GM12865 (cell line): ENCODE measurements around the gene CCDC149.
"Not testable (repeated sequence)": the region's sequence is repeated elsewhere in the genome, so short reads cannot be mapped to it uniquely, and the experiment has no call there.

Source experiments
- DNase-seq: peaks from one replicate; pipeline ENCODE4 v3.0.0; 2010; ENCODE audit warnings: low read depth
- H3K4me3 ChIP-seq: 2 replicates; pipeline ENCODE4 v1.5.1; 2011; ENCODE audit warnings: mild to moderate bottlenecking, low read depth, low read length, control low read depth
- TF ChIP-seq, protein P1 (sequence below): IDR thresholded peaks from 2 replicates; pipeline ENCODE4 v1.5.1; 2011; ENCODE audit warnings: low read length, control low read depth, low read depth, inconsistent platforms; ENCODE audit not compliant: insufficient read depth; ENCODE audit errors: missing control alignments

Gene CCDC149

DNA sequence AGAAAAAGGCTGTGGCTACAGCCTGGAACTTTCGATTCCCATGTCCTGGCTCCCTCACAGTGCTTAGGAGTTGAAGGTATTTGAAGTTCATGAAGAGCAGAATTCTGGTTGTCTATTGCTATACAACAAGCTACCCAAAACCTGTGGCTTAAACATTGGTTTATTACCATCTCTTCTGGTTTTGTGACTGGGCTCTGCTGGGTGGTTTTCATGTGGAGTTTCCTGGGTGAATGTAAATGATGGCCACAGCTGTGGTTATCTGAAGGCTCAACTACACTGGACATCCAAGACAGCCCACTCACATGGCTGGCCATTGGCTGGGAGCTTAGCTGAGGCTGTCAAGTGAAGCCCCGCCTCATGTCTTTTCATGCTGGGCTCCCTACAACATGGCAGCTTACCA, 7.2 kb upstream of the CCDC149 start:
- no peak for DNase-seq
- TF ChIP-seq, protein P1, sequence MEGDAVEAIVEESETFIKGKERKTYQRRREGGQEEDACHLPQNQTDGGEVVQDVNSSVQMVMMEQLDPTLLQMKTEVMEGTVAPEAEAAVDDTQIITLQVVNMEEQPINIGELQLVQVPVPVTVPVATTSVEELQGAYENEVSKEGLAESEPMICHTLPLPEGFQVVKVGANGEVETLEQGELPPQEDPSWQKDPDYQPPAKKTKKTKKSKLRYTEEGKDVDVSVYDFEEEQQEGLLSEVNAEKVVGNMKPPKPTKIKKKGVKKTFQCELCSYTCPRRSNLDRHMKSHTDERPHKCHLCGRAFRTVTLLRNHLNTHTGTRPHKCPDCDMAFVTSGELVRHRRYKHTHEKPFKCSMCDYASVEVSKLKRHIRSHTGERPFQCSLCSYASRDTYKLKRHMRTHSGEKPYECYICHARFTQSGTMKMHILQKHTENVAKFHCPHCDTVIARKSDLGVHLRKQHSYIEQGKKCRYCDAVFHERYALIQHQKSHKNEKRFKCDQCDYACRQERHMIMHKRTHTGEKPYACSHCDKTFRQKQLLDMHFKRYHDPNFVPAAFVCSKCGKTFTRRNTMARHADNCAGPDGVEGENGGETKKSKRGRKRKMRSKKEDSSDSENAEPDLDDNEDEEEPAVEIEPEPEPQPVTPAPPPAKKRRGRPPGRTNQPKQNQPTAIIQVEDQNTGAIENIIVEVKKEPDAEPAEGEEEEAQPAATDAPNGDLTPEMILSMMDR = no peak
- H3K4me3 ChIP-seq = no peak overlapping the region

DNA sequence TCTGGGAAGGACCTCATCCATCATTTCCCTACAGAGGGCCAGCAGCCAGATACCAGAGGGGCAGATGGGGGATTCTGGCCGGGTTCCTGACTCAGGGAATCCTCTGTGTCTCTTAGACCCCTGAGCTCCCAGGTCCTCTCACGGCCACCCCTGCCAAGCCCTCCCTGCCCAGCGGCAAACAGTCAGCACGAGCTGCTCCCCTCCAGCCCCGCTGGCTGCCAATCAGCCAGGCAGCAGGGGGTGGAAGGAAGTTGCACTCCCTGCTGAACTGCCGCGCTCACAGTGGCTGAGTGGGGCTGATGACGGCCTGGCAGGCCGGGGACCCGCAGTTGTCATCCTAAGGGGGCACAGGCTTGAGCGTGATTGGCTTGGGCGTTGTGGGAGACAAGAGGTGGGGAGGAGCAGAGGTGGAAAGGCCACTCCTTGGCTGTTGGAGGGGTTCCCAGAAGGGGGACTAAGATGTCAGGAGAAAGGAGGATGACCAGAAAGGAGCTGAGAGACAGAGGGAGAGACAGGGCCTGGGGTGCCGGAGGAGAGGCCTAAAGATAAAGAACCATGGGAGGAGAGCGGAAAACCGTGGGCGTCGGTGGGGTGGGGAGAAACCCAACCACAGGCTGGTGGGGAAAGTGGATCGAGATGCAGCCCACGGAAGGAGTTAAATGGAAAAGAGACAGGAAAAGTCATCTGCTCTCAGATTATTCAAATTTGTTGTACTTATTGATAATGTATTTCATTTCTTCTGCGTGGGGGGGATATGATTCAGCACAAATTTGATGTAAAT, 4.4 kb upstream of the CCDC149 start:
- no peak for DNase-seq
- H3K4me3 ChIP-seq = no peak overlapping the region
- TF ChIP-seq, protein P1 = no peak

DNA sequence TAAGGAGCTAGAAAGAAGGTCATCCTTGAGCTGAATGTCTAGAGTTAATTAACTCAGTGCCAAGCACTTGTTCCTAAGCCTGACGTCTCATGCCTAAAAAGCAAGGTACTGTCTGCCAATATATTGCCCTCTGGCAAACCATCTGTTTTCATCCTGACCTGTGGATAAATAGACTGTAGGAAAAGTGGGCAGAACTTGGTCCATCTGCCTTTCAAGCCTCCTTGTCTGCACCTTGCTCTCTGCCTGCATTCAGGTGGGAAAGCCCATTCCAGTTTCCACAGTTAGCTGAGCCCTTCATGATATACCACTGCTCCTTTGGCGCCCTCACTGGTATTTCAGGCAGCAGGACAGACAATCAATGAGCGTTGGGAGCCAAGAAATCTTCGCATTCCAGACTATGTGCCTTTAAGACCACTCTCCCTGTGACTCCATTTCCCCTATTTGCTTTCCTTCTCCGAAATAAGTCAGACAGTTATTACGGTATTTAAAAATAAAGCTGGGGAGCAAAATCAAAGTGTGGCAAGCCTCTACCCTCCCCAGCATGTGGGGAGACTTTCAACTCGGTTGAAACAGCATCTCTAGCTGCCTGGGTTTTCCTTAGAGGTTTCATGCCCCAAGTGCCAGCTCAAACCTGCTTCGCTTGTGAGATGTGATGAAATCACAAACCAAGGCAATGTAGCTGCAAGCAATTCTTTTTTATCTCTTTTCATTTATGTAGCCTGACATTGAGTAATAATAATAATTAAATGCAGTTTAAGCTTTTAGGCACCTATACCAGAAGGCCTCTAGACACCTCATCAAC, 2.5 kb upstream of the CCDC149 start:
- no peak for DNase-seq
- no peak overlapping the region for H3K4me3 ChIP-seq
- TF ChIP-seq, protein P1 = no peak

DNA sequence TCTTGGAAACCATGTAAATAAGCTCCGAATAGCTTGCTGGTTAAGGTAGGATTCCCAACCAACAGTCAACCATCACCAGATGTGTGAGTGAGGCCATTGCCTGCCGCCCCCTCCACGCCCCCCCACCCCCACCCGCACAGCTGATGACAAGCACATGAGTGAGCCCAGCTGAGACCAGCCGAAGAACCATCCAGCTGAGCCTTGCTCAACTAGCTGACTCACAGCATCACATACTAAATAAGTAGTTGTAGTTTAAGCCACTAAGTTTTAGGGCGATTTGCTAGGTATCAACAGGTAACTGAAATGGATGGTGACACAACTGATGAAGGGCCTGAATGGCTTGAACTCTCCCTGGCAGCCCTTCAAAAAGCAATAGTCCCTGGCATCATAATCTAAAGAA, 1.6 kb upstream of the CCDC149 start:
- TF ChIP-seq, protein P1 = no peak
- no peak overlapping the region for H3K4me3 ChIP-seq
- no peak for DNase-seq

DNA sequence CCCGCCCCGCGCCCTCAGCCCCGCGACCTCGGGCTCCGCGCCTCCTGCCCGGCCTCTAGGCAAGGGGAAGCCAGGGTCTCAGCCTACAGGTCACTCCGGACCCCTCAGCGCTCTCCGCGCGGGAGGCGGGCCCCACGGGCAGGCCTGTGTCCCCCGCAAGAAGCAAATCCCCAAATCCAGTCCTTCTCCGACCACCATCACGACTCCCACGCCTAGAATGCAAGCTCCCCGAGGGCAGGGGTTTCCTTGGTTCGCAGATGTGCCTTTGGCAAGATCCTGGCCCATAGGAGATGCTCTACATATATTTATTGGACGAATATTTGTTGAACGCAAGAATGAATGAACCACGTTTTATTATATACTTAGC, 260 bp upstream of the CCDC149 start:
- TF ChIP-seq, protein P1 = no peak
- DNase-seq = no peak
- H3K4me3 ChIP-seq = no peak overlapping the region

DNA sequence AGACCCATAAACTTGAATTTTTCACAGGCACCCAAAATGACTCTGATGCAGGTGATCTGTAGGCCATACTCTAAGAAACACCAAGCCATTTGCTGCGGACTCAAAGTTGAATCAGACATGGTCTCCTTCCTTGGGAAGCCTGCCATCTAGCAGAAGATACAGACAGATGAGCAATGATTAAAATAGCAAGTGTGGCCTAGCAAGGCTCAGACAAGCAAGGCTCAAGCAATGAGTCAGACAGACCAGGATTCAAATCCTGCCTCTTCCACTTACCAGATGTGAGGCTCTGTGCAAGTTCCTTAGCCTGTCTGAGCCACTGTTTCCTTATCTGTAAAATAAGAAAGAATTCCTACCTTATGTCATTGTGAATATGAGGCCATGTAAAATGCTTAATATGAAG, 2.3 kb downstream of the CCDC149 start:
- H3K4me3 ChIP-seq = no peak overlapping the region
- no peak for DNase-seq
- TF ChIP-seq, protein P1 = no peak

DNA sequence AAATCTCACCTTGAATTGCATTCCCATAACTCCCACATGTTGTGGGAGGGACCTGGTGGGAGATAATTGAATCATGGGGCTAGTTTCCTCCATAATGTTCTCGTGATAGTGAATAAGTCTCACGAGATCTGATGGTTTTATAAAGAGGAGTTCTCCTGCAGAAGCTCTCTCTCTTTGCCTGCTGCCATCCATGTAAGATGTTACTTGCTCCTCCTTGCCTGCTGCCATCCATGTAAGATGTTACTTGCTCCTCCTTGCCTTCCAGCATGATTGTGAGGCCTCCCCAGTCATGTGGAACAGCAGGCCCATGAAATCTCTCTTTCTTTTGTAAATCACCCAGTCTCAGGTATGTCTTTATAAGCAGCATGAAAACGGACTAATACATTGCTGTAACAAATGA, 3.2 kb downstream of the CCDC149 start:
- not testable (repeated sequence) for DNase-seq, H3K4me3 ChIP-seq
